Stomach (tissue), 9 donors: ENCODE results near the gene TRPV4. TPM values are rescaled to one million over a fixed set of nuclear protein-coding genes. Genes with fewer than 3 reads are reported as not detected.
A peak's percentile ranks its signal among the peaks of the same experiment; 100 is the strongest.

Experiments used
- DNase-seq, 2 donors: peaks; one replicate each; pipeline versions ENCODE4 v3.0.0 to v3.0.0-alpha.2; 2013 to 2019
- H3K27ac ChIP-seq, 5 donors: fragments of 200-600 bp in 4 of 5; sonication (generic) in 4 of 5; one replicate each; pipeline ENCODE4 v1.5.1; 2013 to 2019; ENCODE audit warnings: mild to moderate bottlenecking in 1 of 5, moderate library complexity in 1 of 5
- H3K27me3 ChIP-seq, 3 donors: fragments of 200-600 bp; sonication (generic); one replicate each; pipeline ENCODE4 v1.5.1; 2017 to 2019; ENCODE audit warnings: mixed run types in 1 of 3
- H3K36me3 ChIP-seq, 4 donors: fragments of 200-600 bp; sonication (generic); 1 replicate in 3 of 4; 2 replicates in 1 of 4; pipeline ENCODE4 v1.5.1; 2016 to 2019
- H3K4me1 ChIP-seq, 4 donors: fragments of 200-600 bp; sonication (generic); one replicate each; pipeline ENCODE4 v1.5.1; 2016 to 2019
- H3K4me3 ChIP-seq, 4 donors: fragments of 200-600 bp; sonication (generic) in 3 of 4; one replicate each; pipeline ENCODE4 v1.5.1; 2016 to 2019; ENCODE audit warnings: mild to moderate bottlenecking in 1 of 4
- H3K9me3 ChIP-seq, 4 donors: fragments of 200-600 bp; sonication (generic); one replicate each; pipeline ENCODE4 v1.5.1; 2016 to 2019
- CTCF ChIP-seq, 7 experiments: fragments of 450-650 bp in 4 of 7; fragments of 200-600 bp in 3 of 7; sonication (generic) in 3 of 7; IDR thresholded peaks; one replicate each; pipeline ENCODE4 v1.5.1; 2016 to 2019; ENCODE audit warnings: antibody characterized with exemption in 7 of 7, control low read depth in 2 of 7, mild to moderate bottlenecking in 1 of 7
- EP300 ChIP-seq: sonication (generic); formaldehyde crosslinking; IDR thresholded peaks from one replicate; pipeline ENCODE4 v1.6.1; 2017; ENCODE audit warnings: antibody characterized with exemption
- POLR2A ChIP-seq, 4 donors: fragments of 450-650 bp; IDR thresholded peaks; one replicate each; pipeline ENCODE4 v1.6.1; 2016; ENCODE audit warnings: antibody characterized with exemption in 4 of 4, control low read depth in 2 of 4, mild to moderate bottlenecking in 1 of 4, moderate library complexity in 1 of 4
- POLR2AphosphoS5 ChIP-seq, 3 donors: sonication (generic); formaldehyde crosslinking; IDR thresholded peaks; one replicate each; pipeline ENCODE4 v1.6.1; 2016; ENCODE audit warnings: antibody characterized with exemption in 3 of 3
- WGBS, 5 donors: extraction: QIAGEN DNeasy Blood & Tissue Kit in 3 of 5; methylation state at CpG; one replicate each; pipeline versions ENCODE4 v1.1.5 to v1.1.7; 2013 to 2018; 5-methylcytosine and 5-hydroxymethylcytosine counted together
- intact Hi-C: fragments of 100-400 bp; cut with DNase I; formaldehyde crosslinking; loops from one replicate; pipeline ENCODE4 v1.15.1; 2023; ENCODE audit warnings: low total_unique reads
- polyA plus RNA-seq, 3 donors: library from polyadenylated mRNA; stranded (reverse); fragments of 200-250 nt; gene quantifications; one replicate each; pipeline ENCODE4 v1.2.3, GENCODE V29; 2013
- total RNA-seq, 5 donors: library from RNA; depleted of rRNA; stranded (reverse); fragments of >200 nt; gene quantifications; one replicate each; pipeline versions ENCODE4 v1.1.0 to v1.2.3, GENCODE V29; 2014 to 2016
- donor health status: healthy with polysubstance abuse.
- donor health status: Bipolar disorder and iron deficiency.
- donor health status: healthy.

The TRPV4 gene
- total and polyA plus RNA-seq, 8 donors: 0.75 to 3.8 (median 1.4) TPM; not detected in 4

GRCh38 chr12:109736552-109737108, 96.6 kb downstream of the TRPV4 start:
- DNase-seq: peak; percentile 25 to 92
- Histone ChIP-seq H3K4me3 (no peak overlapping the region), H3K9me3 (no peaks in the 10 kb centered on the region), H3K27ac (peak overlapping the region in 1 of 5 donors; percentile 1), H3K27me3 (peaks cover 0 to 38% (median 0%) of the 10 kb centered on the region in 3 donors), H3K4me1 (peaks cover 0 to 12% (median 9%) of the 10 kb centered on the region in 4 donors), H3K36me3 (no peaks in the 10 kb centered on the region)
- TF ChIP-seq POLR2AphosphoS5 (IDR thresholded peaks at IDR 0.05): no peak
- TF ChIP-seq CTCF (IDR thresholded peaks at IDR 0.05): no peak
- no peak for TF ChIP-seq POLR2A (IDR thresholded peaks at IDR 0.05)
- TF ChIP-seq EP300: no peak
- intact Hi-C loops: no loop called here
- WGBS, 5 donors: 24 to 33% (median 30%) methylated on average over 11 to 12 of the region's 12 CpGs

- no peak for TF ChIP-seq EP300
- TF ChIP-seq POLR2A (IDR thresholded peaks at IDR 0.05): no peak
- TF ChIP-seq POLR2AphosphoS5 (IDR thresholded peaks at IDR 0.05): no peak
- TF ChIP-seq CTCF (IDR thresholded peaks at IDR 0.05): no peak
- WGBS, 5 donors: 57 to 67% (median 60%) methylated on average over 6 to 9 of the region's 9 CpGs
Observed at GRCh38 chr12:109735825-109736551, 97.2 kb downstream of the TRPV4 start.

GRCh38 chr12:109735051-109735521, 98.1 kb downstream of the TRPV4 start:
- peak in 1 of 2 donors; percentile 22 for DNase-seq
- Histone ChIP-seq H3K27ac (no peak overlapping the region), H3K4me1 (peaks cover 0 to 12% (median 8%) of the 10 kb centered on the region in 4 donors), H3K9me3 (no peaks in the 10 kb centered on the region), H3K4me3 (no peak overlapping the region), H3K27me3 (peaks cover 0 to 38% (median 0%) of the 10 kb centered on the region in 3 donors), H3K36me3 (no peaks in the 10 kb centered on the region)
- TF ChIP-seq EP300 (no peak), POLR2A (IDR thresholded peaks at IDR 0.05) (no peak), POLR2AphosphoS5 (IDR thresholded peaks at IDR 0.05) (no peak), CTCF (IDR thresholded peaks at IDR 0.05) (no peak)
- intact Hi-C loops: no loop called here
- WGBS, 5 donors: 65 to 77% (median 69%) methylated on average over 12 of the region's 12 CpGs

More at GRCh38 chr12:109735825-109736551, 97.2 kb downstream of the TRPV4 start:
- peaks cover 0 to 38% (median 0%) of the 10 kb centered on the region in 3 donors for H3K27me3 ChIP-seq
- H3K27ac ChIP-seq: peak overlapping the region in 1 of 5 donors; percentile 1
- peaks cover 0 to 12% (median 9%) of the 10 kb centered on the region in 4 donors for H3K4me1 ChIP-seq
- DNase-seq: peak in 1 of 2 donors; percentile 47
- no peaks in the 10 kb centered on the region for H3K36me3 ChIP-seq
- no peaks in the 10 kb centered on the region for H3K9me3 ChIP-seq
- intact Hi-C loops: no loop called here
- H3K4me3 ChIP-seq: no peak overlapping the region

GRCh38 chr12:109734219-109735000, 98.8 kb downstream of the TRPV4 start:
- H3K36me3 ChIP-seq: no peaks in the 10 kb centered on the region

More at GRCh38 chr12:109734219-109735000, 98.8 kb downstream of the TRPV4 start:
- peak; percentile 15 to 59 for DNase-seq
- 38 to 49% (median 45%) methylated on average over 22 of the region's 22 CpGs for WGBS, 5 donors
- TF ChIP-seq EP300 (no peak), POLR2A (IDR thresholded peaks at IDR 0.05) (no peak), POLR2AphosphoS5 (IDR thresholded peaks at IDR 0.05) (no peak), CTCF (IDR thresholded peaks at IDR 0.05) (no peak)
- peaks cover 0 to 38% (median 0%) of the 10 kb centered on the region in 3 donors for H3K27me3 ChIP-seq
- H3K4me3 ChIP-seq: no peak overlapping the region
- H3K9me3 ChIP-seq: no peaks in the 10 kb centered on the region
- peaks cover 0 to 12% (median 2%) of the 10 kb centered on the region in 4 donors for H3K4me1 ChIP-seq
- H3K27ac ChIP-seq: no peak overlapping the region
- intact Hi-C loops: no loop called here
